Measurements from ENCODE around the gene PRKN. TPM values are rescaled to one million over a fixed set of nuclear protein-coding genes. Genes with fewer than 3 reads are reported as not detected.

PRKN gene
- total and polyA plus RNA-seq, 9 donors = 3.0 to 15.0 (median 9.2) TPM

GRCh38 chr6:162026031-162026430 is 701.5 kb downstream of the PRKN start:
- Histone ChIP-seq H3K27ac (no peak overlapping the region), H3K4me3 (no peak overlapping the region), H3K9me3 (no peaks in the 10 kb centered on the region), H3K36me3 (no peaks in the 10 kb centered on the region), H3K4me1 (ENCODE audit: insufficient read depth) (no peaks in the 10 kb centered on the region), H3K27me3 (no peaks in the 10 kb centered on the region)
- no peak for DNase-seq
- TF ChIP-seq, protein P1, sequence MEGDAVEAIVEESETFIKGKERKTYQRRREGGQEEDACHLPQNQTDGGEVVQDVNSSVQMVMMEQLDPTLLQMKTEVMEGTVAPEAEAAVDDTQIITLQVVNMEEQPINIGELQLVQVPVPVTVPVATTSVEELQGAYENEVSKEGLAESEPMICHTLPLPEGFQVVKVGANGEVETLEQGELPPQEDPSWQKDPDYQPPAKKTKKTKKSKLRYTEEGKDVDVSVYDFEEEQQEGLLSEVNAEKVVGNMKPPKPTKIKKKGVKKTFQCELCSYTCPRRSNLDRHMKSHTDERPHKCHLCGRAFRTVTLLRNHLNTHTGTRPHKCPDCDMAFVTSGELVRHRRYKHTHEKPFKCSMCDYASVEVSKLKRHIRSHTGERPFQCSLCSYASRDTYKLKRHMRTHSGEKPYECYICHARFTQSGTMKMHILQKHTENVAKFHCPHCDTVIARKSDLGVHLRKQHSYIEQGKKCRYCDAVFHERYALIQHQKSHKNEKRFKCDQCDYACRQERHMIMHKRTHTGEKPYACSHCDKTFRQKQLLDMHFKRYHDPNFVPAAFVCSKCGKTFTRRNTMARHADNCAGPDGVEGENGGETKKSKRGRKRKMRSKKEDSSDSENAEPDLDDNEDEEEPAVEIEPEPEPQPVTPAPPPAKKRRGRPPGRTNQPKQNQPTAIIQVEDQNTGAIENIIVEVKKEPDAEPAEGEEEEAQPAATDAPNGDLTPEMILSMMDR (IDR thresholded peaks at IDR 0.05) = no peak
- TF ChIP-seq POLR2A (IDR thresholded peaks at IDR 0.05) (no peak), EP300 (IDR thresholded peaks at IDR 0.05) (no peak)
- intact Hi-C loops (cut with DNase I) = no loop called here
- 92 to 93% (median 92%) methylated on average over 8 of the region's 8 CpGs for WGBS, 3 donors

DNA sequence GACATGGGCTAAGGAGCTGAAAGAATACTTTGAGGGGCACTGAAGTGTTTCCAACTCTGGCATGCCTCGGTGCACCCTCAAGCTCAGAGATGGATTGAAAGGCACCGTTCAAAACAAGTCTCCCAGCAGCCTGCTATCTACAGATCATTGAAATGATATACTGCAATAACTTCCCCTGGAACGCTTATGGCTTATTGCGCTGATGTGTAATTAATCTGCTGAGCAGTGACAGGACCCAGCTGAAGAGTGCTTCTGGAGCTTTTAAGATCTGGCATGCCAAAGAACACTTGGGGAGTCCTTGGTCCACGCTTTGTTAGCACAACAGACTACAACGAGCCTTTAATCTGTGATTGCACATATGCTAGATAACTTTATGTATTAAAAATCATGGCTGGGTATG is 708.2 kb downstream of the PRKN start:
- DNase-seq = no peak
- Histone ChIP-seq H3K36me3 (no peaks in the 10 kb centered on the region), H3K4me3 (no peak overlapping the region), H3K27ac (no peak overlapping the region), H3K27me3 (no peaks in the 10 kb centered on the region), H3K9me3 (no peaks in the 10 kb centered on the region), H3K4me1 (ENCODE audit: insufficient read depth) (no peaks in the 10 kb centered on the region)
- whole genome bisulfite sequencing, 3 donors = 33 to 50% (median 49%) methylated on average over 6 of the region's 6 CpGs
- intact Hi-C loops (cut with DNase I) = no loop called here
- TF ChIP-seq, protein P1 (IDR thresholded peaks at IDR 0.05) = no peak
- TF ChIP-seq POLR2A (IDR thresholded peaks at IDR 0.05) (no peak), EP300 (IDR thresholded peaks at IDR 0.05) (no peak)

DNA sequence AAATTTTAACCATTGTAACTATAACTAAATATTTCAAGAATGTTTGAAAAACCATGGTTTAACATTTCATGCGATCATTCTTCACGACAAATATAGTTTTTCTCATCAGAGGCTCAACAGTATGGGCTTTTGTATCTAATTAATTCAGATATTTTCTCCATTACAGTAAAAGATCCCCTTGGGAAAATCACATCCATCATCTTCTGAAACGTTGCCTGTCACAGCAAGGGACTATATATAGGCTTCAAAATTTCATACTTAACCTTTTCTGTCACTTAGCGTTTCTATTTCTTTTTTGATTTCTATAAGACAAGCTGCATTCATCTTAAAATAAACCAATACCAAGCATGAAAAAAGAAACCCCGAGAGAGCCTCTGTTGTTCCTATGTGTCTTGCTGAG is 710.0 kb downstream of the PRKN start:
- Histone ChIP-seq H3K27me3 (no peaks in the 10 kb centered on the region), H3K9me3 (no peaks in the 10 kb centered on the region), H3K4me3 (no peak overlapping the region), H3K36me3 (no peaks in the 10 kb centered on the region), H3K27ac (no peak overlapping the region), H3K4me1 (ENCODE audit: insufficient read depth) (no peaks in the 10 kb centered on the region)
- intact Hi-C loops (cut with DNase I) = no loop called here
- TF ChIP-seq EP300 (IDR thresholded peaks at IDR 0.05) (no peak), POLR2A (IDR thresholded peaks at IDR 0.05) (no peak)
- TF ChIP-seq, protein P1 (IDR thresholded peaks at IDR 0.05) = no peak
- no peak for DNase-seq
- 76 to 83% (median 79%) methylated on average over 5 of the region's 5 CpGs for WGBS, 3 donors

- Histone ChIP-seq H3K27me3 (no peaks in the 10 kb centered on the region), H3K4me1 (ENCODE audit: insufficient read depth) (no peaks in the 10 kb centered on the region), H3K9me3 (no peaks in the 10 kb centered on the region), H3K4me3 (no peak overlapping the region), H3K36me3 (no peaks in the 10 kb centered on the region), H3K27ac (no peak overlapping the region)
- 84 to 87% (median 85%) methylated on average over 13 of the region's 13 CpGs for WGBS, 3 donors
- DNase-seq = no peak
- intact Hi-C loops (cut with DNase I) = no loop called here
- TF ChIP-seq POLR2A (IDR thresholded peaks at IDR 0.05) = no peak
- TF ChIP-seq, protein P1 (IDR thresholded peaks at IDR 0.05) = no peak
- no peak for TF ChIP-seq EP300 (IDR thresholded peaks at IDR 0.05)
Observed at GRCh38 chr6:162014069-162014811, 713.3 kb downstream of the PRKN start.
